NCI-H345 (cell line): Measurements from ENCODE around the gene ZBTB47.

ENCODE experiments used
- DNase-seq: peaks from one replicate; lab custom pipeline; 2025; lab: John Stamatoyannopoulos, UW

Gene ZBTB47

GRCh38 chr3:42653560-42654330 lies at the start of gene ZBTB47:
Gene ZBTB47, plus strand, starts transcription at chr3:42653697. Its CDS starts 4,659 bp downstream, at chr3:42658356.
- DNase-seq: no peak

- DNase-seq: no peak
Measured at GRCh38 chr3:42605546-42606173, 47.8 kb upstream of the ZBTB47 start.

GRCh38 chr3:42608581-42608980 lies 44.9 kb upstream of the ZBTB47 start:
- no peak for DNase-seq

- DNase-seq: no peak
Measured at GRCh38 chr3:42610976-42611375, 42.5 kb upstream of the ZBTB47 start.

- no peak for DNase-seq
Measured at GRCh38 chr3:42612217-42612616, 41.3 kb upstream of the ZBTB47 start.

GRCh38 chr3:42612928-42613327 lies 40.6 kb upstream of the ZBTB47 start:
- DNase-seq: no peak

- no peak for DNase-seq
Measured at GRCh38 chr3:42613462-42613861, 40.0 kb upstream of the ZBTB47 start.

GRCh38 chr3:42631620-42632019 lies 21.9 kb upstream of the ZBTB47 start:
- DNase-seq: no peak

- no peak for DNase-seq
Measured at GRCh38 chr3:42632146-42632545, 21.4 kb upstream of the ZBTB47 start.

GRCh38 chr3:42633544-42633943 lies 20.0 kb upstream of the ZBTB47 start:
- DNase-seq: no peak

GRCh38 chr3:42635111-42635510 lies 18.4 kb upstream of the ZBTB47 start:
- no peak for DNase-seq

GRCh38 chr3:42637001-42637400 lies 16.5 kb upstream of the ZBTB47 start:
- DNase-seq: no peak

- no peak for DNase-seq
Measured at GRCh38 chr3:42638339-42638842, 15.1 kb upstream of the ZBTB47 start.

- no peak for DNase-seq
Measured at GRCh38 chr3:42639192-42639591, 14.3 kb upstream of the ZBTB47 start.

- no peak for DNase-seq
Measured at GRCh38 chr3:42640129-42640528, 13.4 kb upstream of the ZBTB47 start.

GRCh38 chr3:42640771-42641370 lies 12.6 kb upstream of the ZBTB47 start:
- no peak for DNase-seq

GRCh38 chr3:42647821-42648459 lies 5.6 kb upstream of the ZBTB47 start:
- DNase-seq: no peak

- DNase-seq: no peak
Measured at GRCh38 chr3:42649006-42649405, 4.5 kb upstream of the ZBTB47 start.

- no peak for DNase-seq
Measured at GRCh38 chr3:42649783-42650182, 3.7 kb upstream of the ZBTB47 start.

- no peak for DNase-seq
Measured at GRCh38 chr3:42651248-42652091, 2.0 kb upstream of the ZBTB47 start.

- no peak for DNase-seq
Measured at GRCh38 chr3:42652251-42652610, 1.3 kb upstream of the ZBTB47 start.
